AG04450 (cell line): Measurements from ENCODE around the gene SESN2. TPM values are rescaled to one million over a fixed set of nuclear protein-coding genes. Genes with fewer than 3 reads are reported as not detected.

Experiments used
- CTCF ChIA-PET: fragments of 300-600, 350-600 bp; formaldehyde crosslinking; extraction: SDS; loops from one replicate; lab custom pipeline; 2022; ENCODE audit warnings: antibody characterized with exemption, inconsistent platforms; lab: Charles Lee
- POLR2A ChIA-PET: fragments of 350-600 bp; formaldehyde crosslinking; extraction: SDS; loops from one replicate; lab custom pipeline; 2021; ENCODE audit warnings: antibody characterized with exemption, inconsistent platforms; lab: Yijun Ruan, JAX
- DNase-seq: peaks from one replicate; pipeline ENCODE4 v3.0.0-alpha.2; 2011; ENCODE audit warnings: low read depth, low spot score
- H3K27ac ChIP-seq: one replicate; pipeline ENCODE4 v1.5.1; 2012; ENCODE audit warnings: low read depth, low read length, control low read depth
- H3K27me3 ChIP-seq: one replicate; pipeline ENCODE4 v1.6.0; 2012; ENCODE audit warnings: low read length; ENCODE audit not compliant: control insufficient read depth, insufficient read depth
- H3K4me3 ChIP-seq: 2 replicates; pipeline ENCODE4 v1.5.1; 2011; ENCODE audit warnings: mild to moderate bottlenecking, low read depth, low read length, control low read depth
- H3K9me3 ChIP-seq: 2 replicates; pipeline ENCODE4 v1.5.1; 2012; ENCODE audit warnings: low read length; ENCODE audit not compliant: control insufficient read depth, insufficient read depth
- polyA plus RNA-seq: library from polyadenylated mRNA; depleted of rRNA; stranded (reverse); fragments of >200 nt; gene quantifications from 2 replicates; pipeline ENCODE4 v1.2.3, GENCODE V29; 2011
- TF ChIP-seq, protein P1 (sequence below): IDR thresholded peaks from 2 replicates; pipeline ENCODE4 v1.5.1; 2011; ENCODE audit warnings: low read depth, low read length, control low read depth, inconsistent platforms

Gene SESN2
- polyA plus RNA-seq, 1 experiment = 27.5 TPM

DNA sequence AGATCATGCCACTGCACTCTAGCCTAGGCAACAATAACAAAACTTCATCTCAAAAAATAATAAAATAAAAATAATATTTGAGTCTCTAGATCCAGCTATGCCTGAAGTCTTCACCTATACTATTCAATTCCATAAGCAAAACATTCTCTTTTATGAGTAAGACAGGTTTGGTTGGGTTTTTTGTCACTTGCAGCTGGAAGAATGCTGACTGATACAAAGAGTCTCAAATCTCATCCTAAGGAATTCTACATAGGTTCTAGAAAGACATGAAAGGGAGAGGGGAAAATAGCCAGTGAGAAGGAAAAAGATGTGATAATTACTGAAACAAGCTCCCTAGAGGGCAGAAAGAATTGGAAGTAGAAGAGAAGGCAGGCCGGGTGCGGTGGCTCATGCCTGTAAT is 39.1 kb downstream of the SESN2 start:
- ChIA-PET POLR2A (no interaction called here), CTCF (no interaction called here)
- no peak for DNase-seq
- peaks cover 5% of the 10 kb centered on the region for H3K27me3 ChIP-seq
- H3K9me3 ChIP-seq = no peaks in the 10 kb centered on the region
- no peak overlapping the region for H3K27ac ChIP-seq
- H3K4me3 ChIP-seq = no peak overlapping the region
- TF ChIP-seq, protein P1, sequence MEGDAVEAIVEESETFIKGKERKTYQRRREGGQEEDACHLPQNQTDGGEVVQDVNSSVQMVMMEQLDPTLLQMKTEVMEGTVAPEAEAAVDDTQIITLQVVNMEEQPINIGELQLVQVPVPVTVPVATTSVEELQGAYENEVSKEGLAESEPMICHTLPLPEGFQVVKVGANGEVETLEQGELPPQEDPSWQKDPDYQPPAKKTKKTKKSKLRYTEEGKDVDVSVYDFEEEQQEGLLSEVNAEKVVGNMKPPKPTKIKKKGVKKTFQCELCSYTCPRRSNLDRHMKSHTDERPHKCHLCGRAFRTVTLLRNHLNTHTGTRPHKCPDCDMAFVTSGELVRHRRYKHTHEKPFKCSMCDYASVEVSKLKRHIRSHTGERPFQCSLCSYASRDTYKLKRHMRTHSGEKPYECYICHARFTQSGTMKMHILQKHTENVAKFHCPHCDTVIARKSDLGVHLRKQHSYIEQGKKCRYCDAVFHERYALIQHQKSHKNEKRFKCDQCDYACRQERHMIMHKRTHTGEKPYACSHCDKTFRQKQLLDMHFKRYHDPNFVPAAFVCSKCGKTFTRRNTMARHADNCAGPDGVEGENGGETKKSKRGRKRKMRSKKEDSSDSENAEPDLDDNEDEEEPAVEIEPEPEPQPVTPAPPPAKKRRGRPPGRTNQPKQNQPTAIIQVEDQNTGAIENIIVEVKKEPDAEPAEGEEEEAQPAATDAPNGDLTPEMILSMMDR = no peak

DNA sequence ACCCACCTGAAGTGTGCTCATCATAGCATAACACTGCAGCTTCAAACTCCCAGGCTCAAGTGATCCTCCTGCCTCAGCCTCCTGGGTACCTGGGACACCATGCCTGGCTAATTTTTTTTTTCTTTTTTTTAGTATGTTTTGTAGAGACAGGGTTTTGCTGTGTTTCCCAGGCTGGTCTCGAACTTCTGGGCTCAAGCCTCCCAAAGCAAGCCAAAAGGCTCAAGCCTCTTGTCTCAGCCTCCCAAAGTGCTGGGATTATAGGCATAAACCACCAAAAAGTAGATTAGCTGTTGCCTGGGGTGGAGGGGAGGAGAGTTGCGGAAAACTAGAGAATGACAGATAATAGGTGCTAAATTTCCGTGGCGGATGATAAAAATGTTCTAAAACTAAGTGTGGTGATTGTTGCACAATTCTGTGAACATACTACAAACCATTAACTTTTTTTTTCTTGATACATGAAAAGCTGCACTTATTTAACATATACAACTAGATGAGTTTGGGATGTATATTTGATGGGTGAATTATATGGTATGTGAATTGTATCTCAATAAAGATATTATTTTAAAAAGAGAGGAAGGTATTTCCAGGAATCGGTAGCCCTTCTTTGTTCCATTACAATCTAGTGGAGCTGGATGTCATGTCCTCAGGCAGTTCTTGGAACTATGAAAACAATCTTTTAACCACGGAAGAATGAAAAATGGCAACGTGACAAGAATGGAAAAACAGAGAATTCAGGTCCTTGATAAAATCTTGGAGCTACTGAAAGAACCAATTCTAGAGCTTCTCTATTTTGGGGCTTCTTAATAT is 42.3 kb downstream of the SESN2 start:
- TF ChIP-seq, protein P1 = no peak
- peaks cover 5% of the 10 kb centered on the region for H3K27me3 ChIP-seq
- POLR2A ChIA-PET = interaction anchor here (0.6 to 0.7 kb wide), 2 partner anchors 12 to 295 kb away, joined by 5 to 8 read pairs; no protein-coding TSS in a partner anchor
- no peak overlapping the region for H3K4me3 ChIP-seq
- no peaks in the 10 kb centered on the region for H3K9me3 ChIP-seq
- no peak overlapping the region for H3K27ac ChIP-seq
- CTCF ChIA-PET = interaction anchor here (0.6 to 0.9 kb wide), 3 partner anchors 58 to 1415 kb away, joined by 3 to 6 read pairs (median 3); no protein-coding TSS in a partner anchor
- DNase-seq = no peak

DNA sequence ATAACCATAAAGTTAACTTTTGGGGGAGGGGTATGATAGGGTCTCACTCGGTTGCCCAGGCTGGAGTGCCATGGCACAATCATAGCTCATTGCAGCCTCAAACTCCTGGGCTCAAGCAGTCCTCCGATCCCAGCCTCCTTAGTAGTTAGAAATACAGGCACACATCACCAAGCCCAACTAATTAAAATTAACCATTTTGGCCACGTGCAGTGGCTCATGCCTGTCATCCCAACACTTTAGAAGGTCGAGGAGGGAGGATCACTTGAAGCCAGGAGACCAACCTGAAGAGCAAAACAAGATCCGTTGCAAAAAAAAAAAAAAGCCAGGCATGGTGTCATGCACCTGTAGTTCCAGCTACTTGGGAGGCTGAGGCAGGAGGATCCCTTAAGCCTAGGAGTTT is 42.9 kb downstream of the SESN2 start:
- peaks cover 5% of the 10 kb centered on the region for H3K27me3 ChIP-seq
- DNase-seq = no peak
- ChIA-PET CTCF (interaction anchor here (0.6 to 0.9 kb wide), 2 partner anchors 58 to 1415 kb away, joined by 3 read pairs; no protein-coding TSS in a partner anchor), POLR2A (no interaction called here)
- H3K4me3 ChIP-seq = no peak overlapping the region
- no peak overlapping the region for H3K27ac ChIP-seq
- TF ChIP-seq, protein P1 = no peak
- H3K9me3 ChIP-seq = no peaks in the 10 kb centered on the region

DNA sequence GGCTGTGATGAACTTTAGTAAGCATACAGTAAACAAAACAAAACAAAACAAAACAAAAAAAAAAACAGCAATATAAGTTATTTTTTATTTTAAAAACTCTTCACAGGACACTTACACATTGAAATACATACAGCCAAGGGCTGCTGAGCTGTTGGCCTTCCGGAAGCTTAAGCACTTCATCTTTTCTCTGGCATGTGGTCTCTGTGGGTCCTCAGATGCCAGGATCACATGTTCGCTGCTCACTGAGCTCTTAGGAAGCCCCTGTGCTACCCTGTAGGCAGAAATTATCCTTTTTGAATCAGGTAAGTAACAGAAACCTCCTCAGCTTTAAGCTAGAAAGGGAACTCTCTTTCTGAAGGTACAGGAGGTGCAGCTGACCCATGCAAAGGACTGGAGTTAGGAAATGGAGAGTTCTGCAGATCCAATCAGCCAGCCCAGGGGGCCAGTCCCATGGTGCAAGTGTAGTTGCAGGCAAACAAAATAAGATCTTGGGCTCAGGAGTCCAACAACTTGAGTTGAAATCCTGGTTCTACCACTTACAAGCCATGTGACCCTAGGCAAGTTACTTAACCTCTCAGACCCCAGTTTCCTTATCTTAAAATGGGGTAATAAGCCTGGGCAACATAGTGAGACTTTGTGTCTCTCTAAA is 47.1 kb downstream of the SESN2 start:
- TF ChIP-seq, protein P1 = no peak
- no peak overlapping the region for H3K4me3 ChIP-seq
- peaks cover 5% of the 10 kb centered on the region for H3K27me3 ChIP-seq
- ChIA-PET POLR2A (interaction anchor here (0.7 kb wide), 1 partner anchor 23 kb away, joined by 3 read pairs; the partner anchor contains the start of gene MED18), CTCF (no interaction called here)
- no peak overlapping the region for H3K27ac ChIP-seq
- DNase-seq = no peak
- H3K9me3 ChIP-seq = no peaks in the 10 kb centered on the region

DNA sequence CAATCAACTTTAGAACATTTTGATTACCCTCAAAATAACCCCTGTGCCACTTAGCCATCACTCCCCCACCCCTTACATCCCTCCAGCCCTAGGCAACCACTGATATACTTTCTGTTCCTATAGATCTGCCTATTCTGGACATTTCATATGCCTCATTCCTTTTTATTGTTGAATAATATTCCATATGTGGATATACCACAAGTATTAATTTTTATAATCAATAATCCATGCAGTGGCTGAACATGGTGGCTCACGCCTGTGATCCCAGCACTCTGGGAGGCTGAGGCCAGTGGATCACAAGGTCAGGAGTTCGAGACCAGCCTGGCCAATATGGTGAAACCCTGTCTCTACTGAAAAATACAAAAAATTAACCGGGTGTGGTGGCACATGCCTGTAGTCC is 49.4 kb downstream of the SESN2 start:
- H3K27me3 ChIP-seq = no peaks in the 10 kb centered on the region
- TF ChIP-seq, protein P1 = no peak
- no peak overlapping the region for H3K4me3 ChIP-seq
- no peaks in the 10 kb centered on the region for H3K9me3 ChIP-seq
- no peak overlapping the region for H3K27ac ChIP-seq
- POLR2A ChIA-PET = no interaction called here
- CTCF ChIA-PET = no interaction called here
- DNase-seq = no peak
